Upper lobe of left lung (tissue), 6 donors: ENCODE data around the gene SEMA5A. TPM values are rescaled to one million over a fixed set of nuclear protein-coding genes. Genes with fewer than 3 reads are reported as not detected.

Source experiments
- ATAC-seq, 2 donors: fragments of 200-7000 bp; cut with Tn5 transposase; one replicate each; pipeline ENCODE4 v1.9.1; 2022; ENCODE audit warnings: mild to moderate bottlenecking in 2 of 2, moderate library complexity in 2 of 2; ENCODE audit not compliant: low FRiP score in 2 of 2
- DNase-seq, 2 donors: peaks; one replicate each; pipeline ENCODE4 v3.0.0-alpha.2; 2019 to 2020
- H3K27ac ChIP-seq, 4 donors: fragments of 200-600 bp; sonication (generic); one replicate each; pipeline ENCODE4 v1.5.1; 2016 to 2019
- H3K27me3 ChIP-seq, 4 donors: fragments of 200-600 bp; sonication (generic); one replicate each; pipeline ENCODE4 v1.5.1; 2017 to 2019
- H3K36me3 ChIP-seq, 4 donors: fragments of 200-600 bp; sonication (generic); one replicate each; pipeline ENCODE4 v1.5.1; 2016 to 2019
- H3K4me1 ChIP-seq, 4 donors: fragments of 200-600 bp; sonication (generic); one replicate each; pipeline ENCODE4 v1.5.1; 2018 to 2019
- H3K4me3 ChIP-seq, 4 donors: fragments of 200-600 bp; sonication (generic); one replicate each; pipeline ENCODE4 v1.5.1; 2017 to 2019; ENCODE audit warnings: mild to moderate bottlenecking in 2 of 4, moderate library complexity in 1 of 4
- H3K9me3 ChIP-seq, 4 donors: fragments of 200-600 bp; sonication (generic); one replicate each; pipeline ENCODE4 v1.5.1; 2018 to 2019
- CTCF ChIP-seq, 6 experiments: fragments of 450-650 bp in 4 of 6; fragments of 200-600 bp in 2 of 6; sonication (generic) in 2 of 6; IDR thresholded peaks; one replicate each; pipeline ENCODE4 v1.5.1; 2016 to 2019; ENCODE audit warnings: antibody characterized with exemption in 6 of 6
- EP300 ChIP-seq, 4 donors: sonication (generic); formaldehyde crosslinking; IDR thresholded peaks; one replicate each; pipeline ENCODE4 v1.5.1; 2017; ENCODE audit warnings: antibody characterized with exemption in 4 of 4, control low read depth in 2 of 4
- POLR2A ChIP-seq, 4 donors: fragments of 450-650 bp; IDR thresholded peaks; one replicate each; pipeline ENCODE4 v1.5.1; 2016 to 2017; ENCODE audit warnings: antibody characterized with exemption in 4 of 4, mild to moderate bottlenecking in 2 of 4
- POLR2AphosphoS5 ChIP-seq, 2 donors: sonication (generic); formaldehyde crosslinking; IDR thresholded peaks; one replicate each; pipeline ENCODE4 v1.5.1; 2017; ENCODE audit warnings: antibody characterized with exemption in 2 of 2
- WGBS, 2 donors: methylation state at CpG; one replicate each; pipeline ENCODE4 v1.1.5; 2017 to 2018; 5-methylcytosine and 5-hydroxymethylcytosine counted together
- total RNA-seq, 6 donors: library from RNA; depleted of rRNA in 4 of 6; stranded (reverse); fragments of >200 nt in 4 of 6; gene quantifications; one replicate each; pipeline versions ENCODE4 v1.1.0 to v1.2.1, GENCODE V29; 2016 to 2021
- donor health status: DM: no; HTN: no; CAD: no; lungs with moderate emphysema.
- donor health status: DM: no; HTN: yes; CAD: no; lungs with severe emphysema.

Gene SEMA5A
- total RNA-seq, 6 donors from 2014 or later: 5.2 to 40.5 (median 27.5) TPM

- Histone ChIP-seq H3K27ac (no peak overlapping the region), H3K36me3 (no peaks in the 10 kb centered on the region), H3K9me3 (no peaks in the 10 kb centered on the region), H3K4me3 (no peak overlapping the region), H3K27me3 (no peaks in the 10 kb centered on the region), H3K4me1 (no peaks in the 10 kb centered on the region)
- no peak for TF ChIP-seq POLR2AphosphoS5 (IDR thresholded peaks at IDR 0.05)
- TF ChIP-seq POLR2A (IDR thresholded peaks at IDR 0.05): no peak
- TF ChIP-seq CTCF (IDR thresholded peaks at IDR 0.05): no peak
- no peak for TF ChIP-seq EP300 (IDR thresholded peaks at IDR 0.05)
- WGBS, 2 donors: 62 to 89% methylated on average over 3 of the region's 3 CpGs
- DNase-seq (no peak), ATAC-seq (no peak)
Observed at GRCh38 chr5:9294793-9295465, 250.9 kb downstream of the SEMA5A start.

- peak in 1 of 2 donors; percentile 24 for DNase-seq
- Histone ChIP-seq H3K4me3 (no peak overlapping the region), H3K36me3 (no peaks in the 10 kb centered on the region), H3K9me3 (no peaks in the 10 kb centered on the region), H3K4me1 (no peaks in the 10 kb centered on the region), H3K27ac (no peak overlapping the region), H3K27me3 (no peaks in the 10 kb centered on the region)
- TF ChIP-seq CTCF (IDR thresholded peaks at IDR 0.05) (no peak), POLR2AphosphoS5 (IDR thresholded peaks at IDR 0.05) (no peak), EP300 (IDR thresholded peaks at IDR 0.05) (no peak), POLR2A (IDR thresholded peaks at IDR 0.05) (no peak)
- WGBS, 2 donors: 79 to 81% methylated on average over 7 of the region's 7 CpGs
- peak in 1 of 2 donors; percentile 10 for ATAC-seq
Observed at GRCh38 chr5:9288234-9288633, 257.6 kb downstream of the SEMA5A start.

- TF ChIP-seq POLR2A (IDR thresholded peaks at IDR 0.05) (no peak), EP300 (IDR thresholded peaks at IDR 0.05) (no peak), POLR2AphosphoS5 (IDR thresholded peaks at IDR 0.05) (no peak), CTCF (IDR thresholded peaks at IDR 0.05) (no peak)
- H3K27ac ChIP-seq: peak overlapping the region in 1 of 4 donors; percentile 20
- no peaks in the 10 kb centered on the region for H3K36me3 ChIP-seq
- 24 to 25% methylated on average over 3 of the region's 3 CpGs for WGBS, 2 donors
- ATAC-seq (peak in 1 of 2 donors; percentile 79), DNase-seq (no peak)
- no peaks in the 10 kb centered on the region for H3K4me1 ChIP-seq
- H3K27me3 ChIP-seq: no peaks in the 10 kb centered on the region
- no peak overlapping the region for H3K4me3 ChIP-seq
- no peaks in the 10 kb centered on the region for H3K9me3 ChIP-seq
Observed at GRCh38 chr5:9284781-9285307, 261.0 kb downstream of the SEMA5A start.

- H3K4me3 ChIP-seq: no peak overlapping the region
- no peaks in the 10 kb centered on the region for H3K36me3 ChIP-seq
- WGBS, 2 donors: 43 to 53% methylated on average over 1 of the region's 1 CpG
- ATAC-seq: no peak
- no peak for DNase-seq
- TF ChIP-seq POLR2AphosphoS5 (IDR thresholded peaks at IDR 0.05): no peak
- TF ChIP-seq POLR2A (IDR thresholded peaks at IDR 0.05): no peak
- H3K27me3 ChIP-seq: no peaks in the 10 kb centered on the region
- no peaks in the 10 kb centered on the region for H3K9me3 ChIP-seq
- H3K4me1 ChIP-seq: no peaks in the 10 kb centered on the region
- peak overlapping the region in 1 of 4 donors; percentile 20 for H3K27ac ChIP-seq
Observed at GRCh38 chr5:9284272-9284671, 261.6 kb downstream of the SEMA5A start.

GRCh38 chr5:9283473-9283872 lies 262.4 kb downstream of the SEMA5A start:
- no peak overlapping the region for H3K4me3 ChIP-seq
- WGBS, 2 donors: 94 to 100% methylated on average over 1 of the region's 1 CpG
- H3K9me3 ChIP-seq: no peaks in the 10 kb centered on the region
- no peaks in the 10 kb centered on the region for H3K36me3 ChIP-seq
- TF ChIP-seq POLR2A (IDR thresholded peaks at IDR 0.05): no peak
- TF ChIP-seq POLR2AphosphoS5 (IDR thresholded peaks at IDR 0.05): no peak
- TF ChIP-seq CTCF (IDR thresholded peaks at IDR 0.05): no peak
- no peak for TF ChIP-seq EP300 (IDR thresholded peaks at IDR 0.05)
- H3K27ac ChIP-seq: no peak overlapping the region
- no peak for ATAC-seq
- H3K4me1 ChIP-seq: no peaks in the 10 kb centered on the region
- H3K27me3 ChIP-seq: no peaks in the 10 kb centered on the region
- DNase-seq: no peak
